Measurements from ENCODE around the gene SCO2.

DNA sequence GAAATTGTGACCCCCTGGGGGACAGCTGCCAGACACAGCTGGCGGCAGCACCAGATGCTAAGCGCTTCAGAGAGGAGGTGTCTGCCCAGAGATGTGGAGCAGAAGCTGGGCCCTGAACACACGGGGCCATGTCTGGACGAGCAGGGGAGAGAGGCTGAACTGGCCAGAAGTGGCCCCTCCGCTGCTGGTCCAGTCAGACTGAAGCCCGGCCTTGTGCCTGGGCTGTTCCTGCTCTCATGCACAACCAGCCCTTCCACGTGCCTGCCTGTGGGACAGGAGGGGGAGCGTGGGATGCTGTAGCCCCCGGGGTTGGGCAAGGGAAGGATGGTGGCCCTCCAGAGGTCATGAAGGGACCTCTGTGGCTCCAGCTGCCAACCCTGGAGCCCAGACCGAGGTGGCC lies 42.3 kb downstream of the SCO2 start:
- TF ChIP-seq, protein P1, sequence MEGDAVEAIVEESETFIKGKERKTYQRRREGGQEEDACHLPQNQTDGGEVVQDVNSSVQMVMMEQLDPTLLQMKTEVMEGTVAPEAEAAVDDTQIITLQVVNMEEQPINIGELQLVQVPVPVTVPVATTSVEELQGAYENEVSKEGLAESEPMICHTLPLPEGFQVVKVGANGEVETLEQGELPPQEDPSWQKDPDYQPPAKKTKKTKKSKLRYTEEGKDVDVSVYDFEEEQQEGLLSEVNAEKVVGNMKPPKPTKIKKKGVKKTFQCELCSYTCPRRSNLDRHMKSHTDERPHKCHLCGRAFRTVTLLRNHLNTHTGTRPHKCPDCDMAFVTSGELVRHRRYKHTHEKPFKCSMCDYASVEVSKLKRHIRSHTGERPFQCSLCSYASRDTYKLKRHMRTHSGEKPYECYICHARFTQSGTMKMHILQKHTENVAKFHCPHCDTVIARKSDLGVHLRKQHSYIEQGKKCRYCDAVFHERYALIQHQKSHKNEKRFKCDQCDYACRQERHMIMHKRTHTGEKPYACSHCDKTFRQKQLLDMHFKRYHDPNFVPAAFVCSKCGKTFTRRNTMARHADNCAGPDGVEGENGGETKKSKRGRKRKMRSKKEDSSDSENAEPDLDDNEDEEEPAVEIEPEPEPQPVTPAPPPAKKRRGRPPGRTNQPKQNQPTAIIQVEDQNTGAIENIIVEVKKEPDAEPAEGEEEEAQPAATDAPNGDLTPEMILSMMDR (conservative IDR thresholded peaks at IDR 0.05; ENCODE audit: low read length): no peak
- no peak for TF ChIP-seq EZH2phosphoT487 (IDR thresholded peaks at IDR 0.05; ENCODE audit: borderline replicate concordance, low read depth, low read length)

All from OCI-LY7 (cell line).